Kidney (tissue), 14 donors: ENCODE data around the gene HOXB2. TPM values are rescaled to one million over a fixed set of nuclear protein-coding genes. Genes with fewer than 3 reads are reported as not detected.
A peak's percentile ranks its signal among the peaks of the same experiment; 100 is the strongest.

ENCODE experiments used
- DNase-seq, 5 donors: peaks; one replicate each; pipeline ENCODE4 v3.0.0-alpha.2; 2013 to 2020
- FAIRE-seq: peaks from 2 replicates; lab custom pipeline; 2012; peaks lifted over from hg19 to GRCh38; lab: Jason Lieb, UNC
- H3K27ac ChIP-seq, 2 donors: one replicate each; pipeline ENCODE4 v1.7.0; 2013; ENCODE audit warnings: low read depth in 2 of 2, low read length in 2 of 2, inconsistent platforms in 1 of 2
- H3K27me3 ChIP-seq: one replicate; pipeline ENCODE4 v1.7.1; 2013; ENCODE audit warnings: low read length, inconsistent platforms; ENCODE audit not compliant: control insufficient read depth, insufficient read depth
- H3K36me3 ChIP-seq, 3 donors: one replicate each; pipeline versions ENCODE4 v1.7.0 to v1.7.1; 2013; ENCODE audit warnings: low read length in 3 of 3, control low read depth in 1 of 3, inconsistent platforms in 1 of 3; ENCODE audit not compliant: insufficient read depth in 3 of 3, control insufficient read depth in 2 of 3
- H3K4me1 ChIP-seq, 3 donors: one replicate each; pipeline versions ENCODE4 v1.7.0 to v1.7.1; 2013; ENCODE audit warnings: low read length in 3 of 3, inconsistent platforms in 1 of 3, low read depth in 1 of 3; ENCODE audit not compliant: control insufficient read depth in 2 of 3, insufficient read depth in 2 of 3
- H3K4me3 ChIP-seq, 3 donors: one replicate each; pipeline versions ENCODE4 v1.7.0 to v1.8.1; 2013; ENCODE audit warnings: low read length in 3 of 3, control low read depth in 1 of 3, inconsistent platforms in 1 of 3
- H3K9ac ChIP-seq, 3 donors: one replicate each; pipeline versions ENCODE4 v1.7.0 to v1.7.1; 2013; ENCODE audit warnings: low read length in 3 of 3, control low read depth in 1 of 3, inconsistent platforms in 1 of 3
- H3K9me3 ChIP-seq, 3 donors: one replicate each; pipeline versions ENCODE4 v1.7.0 to v1.7.1; 2013; ENCODE audit warnings: low read length in 3 of 3, control low read depth in 1 of 3, inconsistent platforms in 1 of 3; ENCODE audit not compliant: control insufficient read depth in 2 of 3, insufficient read depth in 1 of 3
- intact Hi-C: fragments of 100-400 bp; cut with DNase I; formaldehyde crosslinking; loops from one replicate; pipeline ENCODE4 v1.11.1; 2022
- polyA plus RNA-seq: library from polyadenylated mRNA; stranded (reverse); fragments of 350-450 nt; fragmentation: Illumina TruSeq; extraction: RNeasy Lipid Tissue Mini Kit (QIAGEN cat#74804); gene quantifications from one replicate; pipeline ENCODE4 v1.2.3, GENCODE V29; 2014; ENCODE audit warnings: low read depth, low replicate concordance; ENCODE audit not compliant: insufficient read depth
- total RNA-seq: library from RNA; stranded (reverse); fragmentation: NEBNext Ultra II Directional; extraction: Animal tissue kit (Norgen Biotek cat#: 25700); gene quantifications from one replicate; pipeline ENCODE4 v1.2.1, GENCODE V29; 2021
- TF ChIP-seq, protein P1 (sequence below): IDR thresholded peaks from 3 replicates; pipeline ENCODE4 v1.5.1; 2012; ENCODE audit warnings: mild to moderate bottlenecking, moderate library complexity, borderline replicate concordance; ENCODE audit not compliant: insufficient read depth; ENCODE audit errors: extremely low read depth
- donor health status: control.
- donor health status: control.
- donor health status: control.
- donor health status: control.
- donor health status: control.
- donor health status: DM: yes; HTN: yes; CAD: no.
- donor health status: Normal renal cell carcinoma (clear cell type).

The HOXB2 gene
- total and polyA plus RNA-seq, 2 donors from 2014 or later: 30.7 to 61.9 TPM

DNA sequence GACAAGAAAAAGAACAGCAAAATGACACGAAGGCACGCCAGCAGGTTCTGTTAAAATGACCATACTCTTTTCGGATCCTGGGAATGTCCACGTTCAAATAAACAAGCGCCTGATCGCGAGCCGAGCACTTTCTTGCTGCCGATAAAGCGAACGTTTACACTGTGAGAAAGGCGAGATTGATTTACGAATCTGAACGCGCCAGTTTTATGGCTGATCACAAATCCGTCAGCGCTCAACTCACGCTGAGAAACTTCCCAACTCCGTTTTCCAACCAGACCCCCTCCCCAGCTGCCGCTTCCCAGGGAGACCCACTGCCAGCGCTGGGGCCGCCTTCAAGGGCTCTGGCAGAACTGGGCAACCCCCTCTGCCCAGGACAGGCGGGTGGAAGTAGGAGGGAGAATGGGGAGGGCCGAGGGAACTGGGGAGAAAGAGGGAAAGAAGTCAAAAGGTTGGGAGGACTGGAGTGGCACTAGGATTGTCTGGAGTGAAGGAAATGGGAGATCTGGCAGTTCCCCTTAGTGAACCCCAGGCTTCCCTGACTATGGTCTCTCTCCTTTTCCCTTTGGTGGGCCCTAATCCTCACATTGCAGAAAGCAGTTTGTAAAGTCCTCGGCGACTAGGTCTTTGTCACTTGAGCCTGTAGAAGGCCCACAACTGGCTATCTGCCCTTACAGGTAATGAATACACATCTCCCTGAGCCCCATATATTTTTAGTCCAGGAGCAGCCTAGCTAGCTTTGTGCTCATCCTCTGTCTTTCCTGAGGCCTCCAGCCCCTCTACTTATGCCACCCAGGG is 26.3 kb upstream of the HOXB2 start:
- H3K9me3 ChIP-seq: no peaks in the 10 kb centered on the region
- peak overlapping the region; percentile 81 to 86 for H3K27ac ChIP-seq
- peaks cover 0 to 5% (median 0%) of the 10 kb centered on the region in 3 donors for H3K36me3 ChIP-seq
- intact Hi-C loops: no loop called here
- H3K4me1 ChIP-seq: peaks cover 17 to 35% (median 33%) of the 10 kb centered on the region in 3 donors
- TF ChIP-seq, protein P1, sequence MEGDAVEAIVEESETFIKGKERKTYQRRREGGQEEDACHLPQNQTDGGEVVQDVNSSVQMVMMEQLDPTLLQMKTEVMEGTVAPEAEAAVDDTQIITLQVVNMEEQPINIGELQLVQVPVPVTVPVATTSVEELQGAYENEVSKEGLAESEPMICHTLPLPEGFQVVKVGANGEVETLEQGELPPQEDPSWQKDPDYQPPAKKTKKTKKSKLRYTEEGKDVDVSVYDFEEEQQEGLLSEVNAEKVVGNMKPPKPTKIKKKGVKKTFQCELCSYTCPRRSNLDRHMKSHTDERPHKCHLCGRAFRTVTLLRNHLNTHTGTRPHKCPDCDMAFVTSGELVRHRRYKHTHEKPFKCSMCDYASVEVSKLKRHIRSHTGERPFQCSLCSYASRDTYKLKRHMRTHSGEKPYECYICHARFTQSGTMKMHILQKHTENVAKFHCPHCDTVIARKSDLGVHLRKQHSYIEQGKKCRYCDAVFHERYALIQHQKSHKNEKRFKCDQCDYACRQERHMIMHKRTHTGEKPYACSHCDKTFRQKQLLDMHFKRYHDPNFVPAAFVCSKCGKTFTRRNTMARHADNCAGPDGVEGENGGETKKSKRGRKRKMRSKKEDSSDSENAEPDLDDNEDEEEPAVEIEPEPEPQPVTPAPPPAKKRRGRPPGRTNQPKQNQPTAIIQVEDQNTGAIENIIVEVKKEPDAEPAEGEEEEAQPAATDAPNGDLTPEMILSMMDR: no peak
- no peaks in the 10 kb centered on the region for H3K27me3 ChIP-seq
- DNase-seq: peak in 4 of 5 donors; percentile 83 to 93 (median 88)
- peak overlapping the region; percentile 1 to 82 (median 68) for H3K9ac ChIP-seq
- no peak for FAIRE-seq
- peak overlapping the region; percentile 32 to 51 (median 34) for H3K4me3 ChIP-seq

DNA sequence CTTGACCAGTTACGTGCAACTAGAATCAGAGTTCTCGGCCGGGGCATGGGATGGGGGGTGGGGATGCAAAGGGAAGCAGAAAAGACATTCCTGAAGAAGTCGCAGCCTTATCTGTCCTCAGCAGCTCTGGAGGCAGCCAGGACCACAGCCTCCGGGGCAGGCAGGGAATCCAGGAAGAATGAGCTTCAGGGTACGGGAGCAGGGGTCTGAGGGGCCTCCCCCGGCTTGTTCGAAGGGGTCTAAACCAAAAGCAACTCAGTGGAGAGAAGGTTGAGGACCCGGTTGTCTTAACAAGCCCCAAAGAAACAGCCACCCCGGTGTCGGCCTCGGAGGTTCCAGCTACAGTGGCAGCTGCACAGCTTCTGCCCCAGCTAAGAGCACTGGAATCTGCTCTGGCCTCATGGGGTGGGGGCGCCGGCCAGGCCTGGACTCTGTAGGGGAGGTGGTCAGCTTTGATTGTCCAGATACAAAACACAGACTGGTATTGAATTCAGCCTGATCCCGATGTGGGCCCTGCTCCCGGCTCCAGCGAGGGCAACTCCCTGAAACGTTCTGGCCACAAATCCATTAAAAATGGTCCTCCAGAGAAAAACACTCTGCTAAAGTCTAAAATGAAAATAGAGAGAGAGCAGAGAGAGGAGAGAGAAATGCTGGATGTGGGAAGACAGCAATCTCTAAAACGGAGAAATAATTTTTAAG is 25.6 kb upstream of the HOXB2 start:
- no peaks in the 10 kb centered on the region for H3K27me3 ChIP-seq
- peak overlapping the region in 2 of 3 donors; percentile 13 to 51 for H3K4me3 ChIP-seq
- intact Hi-C loops: no loop called here
- peaks cover 23 to 38% (median 35%) of the 10 kb centered on the region in 3 donors for H3K4me1 ChIP-seq
- FAIRE-seq (no peak), DNase-seq (no peak)
- peak overlapping the region; percentile 1 to 82 (median 43) for H3K9ac ChIP-seq
- H3K36me3 ChIP-seq: peaks cover 2 to 5% (median 2%) of the 10 kb centered on the region in 3 donors
- TF ChIP-seq, protein P1: no peak
- peak overlapping the region; percentile 81 to 86 for H3K27ac ChIP-seq
- no peaks in the 10 kb centered on the region for H3K9me3 ChIP-seq

DNA sequence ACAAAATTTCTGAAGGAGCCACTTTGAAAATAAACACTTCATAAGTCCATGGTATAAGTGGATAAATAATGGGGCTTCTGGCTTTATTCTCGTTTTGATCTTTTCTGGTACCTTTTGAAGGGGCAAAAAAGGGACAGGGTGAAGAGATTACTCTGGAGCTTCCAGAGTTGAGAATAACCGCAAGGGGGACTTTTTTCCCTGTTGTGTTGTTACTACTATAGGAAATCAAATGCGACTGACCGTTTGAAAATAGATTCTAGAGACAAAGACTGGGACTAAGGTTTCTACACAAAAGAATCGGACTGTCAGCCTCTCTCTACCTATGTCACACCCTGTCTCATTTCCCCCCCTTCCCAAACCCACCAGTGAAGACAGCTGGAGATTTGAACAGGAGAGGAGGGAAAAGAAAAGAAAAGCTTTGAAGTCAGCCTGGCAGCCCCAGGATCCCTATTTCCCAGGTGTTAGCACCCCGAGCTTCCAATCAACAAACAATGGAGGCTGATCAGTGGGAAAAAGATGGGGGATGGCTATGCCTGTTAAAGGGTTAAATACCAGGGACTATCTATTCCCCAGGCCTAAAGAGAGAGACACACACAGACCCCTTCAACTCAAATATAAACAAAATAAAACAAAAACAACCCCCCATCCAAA is 24.9 kb upstream of the HOXB2 start:
- DNase-seq (no peak), FAIRE-seq (no peak)
- intact Hi-C loops: no loop called here
- Histone ChIP-seq H3K4me1 (peaks cover 25 to 40% (median 38%) of the 10 kb centered on the region in 3 donors), H3K27me3 (no peaks in the 10 kb centered on the region), H3K9me3 (no peaks in the 10 kb centered on the region), H3K4me3 (peak overlapping the region in 1 of 3 donors; percentile 51), H3K27ac (peak overlapping the region; percentile 81 to 86), H3K36me3 (peaks cover 2 to 5% (median 2%) of the 10 kb centered on the region in 3 donors), H3K9ac (peak overlapping the region; percentile 31 to 82 (median 37))
- TF ChIP-seq, protein P1: no peak
